HepG2 (cell line): ENCODE measurements around the gene TADA2B. TPM values are rescaled to one million over a fixed set of nuclear protein-coding genes. Genes with fewer than 3 reads are reported as not detected.

ENCODE experiments used
- AGO1 ChIP-seq: fragments of 200-400 bp; formaldehyde crosslinking; IDR thresholded peaks from 2 replicates; pipeline ENCODE4 v1.6.1; 2017; ENCODE audit warnings: mild to moderate bottlenecking, low read depth, low read length, moderate library complexity; ENCODE audit not compliant: poor library complexity, severe bottlenecking
- DPF2 ChIP-seq: sonication (generic); formaldehyde crosslinking; IDR thresholded peaks from 2 replicates; pipeline ENCODE4 v1.4.0; 2020; ENCODE audit warnings: mild to moderate bottlenecking, low read depth, missing genetic modification reagents, borderline replicate concordance
- KLF16 ChIP-seq, 2 experiments: sonication (generic) in 1 of 2; formaldehyde crosslinking in 1 of 2; IDR thresholded peaks; 2 replicates each; pipeline versions ENCODE4 v1.6.1 to v1.8.0; 2016 to 2023; ENCODE audit warnings: missing genetic modification reagents in 2 of 2, missing compliant biosample characterization in 1 of 2
- ONECUT2 ChIP-seq: sonication (generic); formaldehyde crosslinking; IDR thresholded peaks from 2 replicates; pipeline ENCODE4 v1.4.0; 2020; ENCODE audit warnings: missing genetic modification reagents
- RBM22 ChIP-seq: fragments of 200-400 bp; formaldehyde crosslinking; optimal IDR thresholded peaks from 2 replicates; pipeline ENCODE3; 2017; ENCODE audit warnings: mild to moderate bottlenecking, low read length, moderate library complexity
- ZNF570 ChIP-seq: sonication (generic); formaldehyde crosslinking; IDR thresholded peaks from 2 replicates; pipeline ENCODE4 v1.4.0; 2020; ENCODE audit warnings: mild to moderate bottlenecking, missing genetic modification reagents, borderline replicate concordance
- ZSCAN21 ChIP-seq: sonication (generic); formaldehyde crosslinking; IDR thresholded peaks from 2 replicates; pipeline ENCODE4 v1.8.0; 2022; ENCODE audit warnings: mild to moderate bottlenecking, missing genetic modification reagents, moderate library complexity, borderline replicate concordance
- ZSCAN29 ChIP-seq: sonication (generic); formaldehyde crosslinking; conservative IDR thresholded peaks from 2 replicates; pipeline ENCODE4 v1.4.0; 2020; ENCODE audit warnings: mild to moderate bottlenecking, missing genetic modification reagents
- polyA plus RNA-seq, 8 experiments: library from polyadenylated mRNA; depleted of rRNA in 3 of 8; stranded (reverse) in 7 of 8; unstranded in 1 of 8; fragments of >200 nt; fragmentation: Illumina TruSeq in 4 of 8; extraction: Trizol in 4 of 8; gene quantifications; 2 replicates each; pipeline versions ENCODE4 v1.2.1 to v1.2.3, GENCODE V29; 2011 to 2016; ENCODE audit warnings: low read depth in 4 of 8, missing spikeins in 1 of 8, mixed read lengths in 1 of 8; ENCODE audit not compliant: insufficient read depth in 1 of 8
- total RNA-seq, 5 experiments: library from RNA; depleted of rRNA; stranded (reverse); fragments of >200 nt; fragmentation: Illumina TruSeq; extraction: Trizol; gene quantifications; 2 replicates each; pipeline ENCODE4 v1.2.3, GENCODE V29; 2016; ENCODE audit warnings: low read depth in 1 of 5
- TF ChIP-seq, protein P1 (sequence below): sonication (generic); formaldehyde crosslinking; IDR thresholded peaks from 2 replicates; pipeline ENCODE4 v1.4.0; 2020; ENCODE audit warnings: missing genetic modification reagents
- TF ChIP-seq, protein P2 (sequence below): sonication (generic); formaldehyde crosslinking; IDR thresholded peaks from 2 replicates; pipeline ENCODE4 v1.4.0; 2020; ENCODE audit warnings: missing genetic modification reagents, mild to moderate bottlenecking, borderline replicate concordance

TADA2B gene
- total and polyA plus RNA-seq, 2 of the 13 experiments (the other 11 are each of a cell fraction or from before 2014, with no cell fraction given), result 4.6 to 8.9 TPM

DNA sequence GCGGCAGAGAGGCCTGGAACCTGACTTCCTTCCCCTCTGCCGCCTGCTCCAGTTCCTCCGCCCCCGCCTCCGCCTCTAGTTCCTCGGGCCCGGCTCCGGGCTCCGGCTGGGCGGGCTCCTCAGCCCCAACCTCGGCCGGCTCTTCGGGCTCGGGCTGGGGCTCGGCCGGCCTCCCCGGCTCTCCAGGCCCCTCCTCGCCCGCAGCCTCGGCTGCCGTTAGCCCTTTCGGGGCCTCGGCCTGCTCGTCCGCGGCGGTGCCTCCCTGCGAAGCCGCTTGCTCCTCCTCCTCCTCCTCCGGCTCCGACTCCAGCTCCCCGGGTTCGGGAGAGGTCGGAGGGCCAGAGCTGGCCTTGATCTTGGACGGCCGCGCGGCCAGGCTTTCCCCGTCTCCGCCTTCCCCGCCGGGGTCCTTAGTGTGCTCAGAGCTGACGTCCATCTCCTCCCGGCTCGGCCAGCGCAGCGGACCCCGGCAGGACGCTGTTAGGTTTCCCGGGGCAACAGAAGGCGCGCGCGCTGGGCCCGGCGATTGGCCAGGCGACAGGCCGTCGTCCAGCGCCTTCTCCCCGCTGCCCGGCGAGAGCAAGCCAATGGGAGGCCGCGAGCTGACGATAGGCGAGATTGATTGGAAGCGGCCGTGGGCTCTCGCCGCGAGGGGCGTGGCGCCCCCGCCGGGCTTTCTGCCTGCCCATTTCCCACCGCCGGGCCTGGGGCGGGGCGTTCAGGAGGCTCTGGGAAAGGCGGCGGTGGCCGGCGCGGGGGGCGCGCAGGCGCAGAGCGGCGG lies 479 bp upstream of the TADA2B start (continued):
- TF ChIP-seq ONECUT2 (CRISPR knock-in tag), result no peak
- TF ChIP-seq RBM22, result peak; percentile 78
- TF ChIP-seq ZSCAN29 (CRISPR knock-in tag), result no peak
- TF ChIP-seq, protein P1, sequence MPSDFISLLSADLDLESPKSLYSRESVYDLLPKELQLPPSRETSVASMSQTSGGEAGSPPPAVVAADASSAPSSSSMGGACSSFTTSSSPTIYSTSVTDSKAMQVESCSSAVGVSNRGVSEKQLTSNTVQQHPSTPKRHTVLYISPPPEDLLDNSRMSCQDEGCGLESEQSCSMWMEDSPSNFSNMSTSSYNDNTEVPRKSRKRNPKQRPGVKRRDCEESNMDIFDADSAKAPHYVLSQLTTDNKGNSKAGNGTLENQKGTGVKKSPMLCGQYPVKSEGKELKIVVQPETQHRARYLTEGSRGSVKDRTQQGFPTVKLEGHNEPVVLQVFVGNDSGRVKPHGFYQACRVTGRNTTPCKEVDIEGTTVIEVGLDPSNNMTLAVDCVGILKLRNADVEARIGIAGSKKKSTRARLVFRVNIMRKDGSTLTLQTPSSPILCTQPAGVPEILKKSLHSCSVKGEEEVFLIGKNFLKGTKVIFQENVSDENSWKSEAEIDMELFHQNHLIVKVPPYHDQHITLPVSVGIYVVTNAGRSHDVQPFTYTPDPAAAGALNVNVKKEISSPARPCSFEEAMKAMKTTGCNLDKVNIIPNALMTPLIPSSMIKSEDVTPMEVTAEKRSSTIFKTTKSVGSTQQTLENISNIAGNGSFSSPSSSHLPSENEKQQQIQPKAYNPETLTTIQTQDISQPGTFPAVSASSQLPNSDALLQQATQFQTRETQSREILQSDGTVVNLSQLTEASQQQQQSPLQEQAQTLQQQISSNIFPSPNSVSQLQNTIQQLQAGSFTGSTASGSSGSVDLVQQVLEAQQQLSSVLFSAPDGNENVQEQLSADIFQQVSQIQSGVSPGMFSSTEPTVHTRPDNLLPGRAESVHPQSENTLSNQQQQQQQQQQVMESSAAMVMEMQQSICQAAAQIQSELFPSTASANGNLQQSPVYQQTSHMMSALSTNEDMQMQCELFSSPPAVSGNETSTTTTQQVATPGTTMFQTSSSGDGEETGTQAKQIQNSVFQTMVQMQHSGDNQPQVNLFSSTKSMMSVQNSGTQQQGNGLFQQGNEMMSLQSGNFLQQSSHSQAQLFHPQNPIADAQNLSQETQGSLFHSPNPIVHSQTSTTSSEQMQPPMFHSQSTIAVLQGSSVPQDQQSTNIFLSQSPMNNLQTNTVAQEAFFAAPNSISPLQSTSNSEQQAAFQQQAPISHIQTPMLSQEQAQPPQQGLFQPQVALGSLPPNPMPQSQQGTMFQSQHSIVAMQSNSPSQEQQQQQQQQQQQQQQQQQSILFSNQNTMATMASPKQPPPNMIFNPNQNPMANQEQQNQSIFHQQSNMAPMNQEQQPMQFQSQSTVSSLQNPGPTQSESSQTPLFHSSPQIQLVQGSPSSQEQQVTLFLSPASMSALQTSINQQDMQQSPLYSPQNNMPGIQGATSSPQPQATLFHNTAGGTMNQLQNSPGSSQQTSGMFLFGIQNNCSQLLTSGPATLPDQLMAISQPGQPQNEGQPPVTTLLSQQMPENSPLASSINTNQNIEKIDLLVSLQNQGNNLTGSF (CRISPR knock-in tag), result no peak
- no peak; the same call in 1 of the 2 replicates for TF ChIP-seq ZSCAN21
- TF ChIP-seq AGO1, result no peak
- TF ChIP-seq, protein P2, sequence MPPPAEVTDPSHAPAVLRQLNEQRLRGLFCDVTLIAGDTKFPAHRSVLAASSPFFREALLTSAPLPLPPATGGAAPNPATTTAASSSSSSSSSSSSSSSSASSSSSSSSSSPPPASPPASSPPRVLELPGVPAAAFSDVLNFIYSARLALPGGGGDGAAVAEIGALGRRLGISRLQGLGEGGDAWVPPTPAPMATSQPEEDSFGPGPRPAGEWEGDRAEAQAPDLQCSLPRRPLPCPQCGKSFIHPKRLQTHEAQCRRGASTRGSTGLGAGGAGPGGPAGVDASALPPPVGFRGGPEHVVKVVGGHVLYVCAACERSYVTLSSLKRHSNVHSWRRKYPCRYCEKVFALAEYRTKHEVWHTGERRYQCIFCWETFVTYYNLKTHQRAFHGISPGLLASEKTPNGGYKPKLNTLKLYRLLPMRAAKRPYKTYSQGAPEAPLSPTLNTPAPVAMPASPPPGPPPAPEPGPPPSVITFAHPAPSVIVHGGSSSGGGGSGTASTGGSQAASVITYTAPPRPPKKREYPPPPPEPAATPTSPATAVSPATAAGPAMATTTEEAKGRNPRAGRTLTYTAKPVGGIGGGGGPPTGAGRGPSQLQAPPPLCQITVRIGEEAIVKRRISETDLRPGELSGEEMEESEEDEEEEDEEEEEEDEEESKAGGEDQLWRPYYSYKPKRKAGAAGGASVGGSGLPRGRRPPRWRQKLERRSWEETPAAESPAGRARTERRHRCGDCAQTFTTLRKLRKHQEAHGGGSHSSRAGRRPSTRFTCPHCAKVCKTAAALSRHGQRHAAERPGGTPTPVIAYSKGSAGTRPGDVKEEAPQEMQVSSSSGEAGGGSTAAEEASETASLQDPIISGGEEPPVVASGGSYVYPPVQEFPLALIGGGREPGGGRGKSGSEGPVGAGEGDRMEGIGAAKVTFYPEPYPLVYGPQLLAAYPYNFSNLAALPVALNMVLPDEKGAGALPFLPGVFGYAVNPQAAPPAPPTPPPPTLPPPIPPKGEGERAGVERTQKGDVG (CRISPR knock-in tag), result no peak
- 0 out of 4 replicates have a peak, but pooled peaks of 1 of the 2 experiments have one; percentile 21 for TF ChIP-seq KLF16 (CRISPR knock-in tag; IDR thresholded peaks at IDR 0.05)
- no peak for TF ChIP-seq ZNF570 (CRISPR knock-in tag)
- TF ChIP-seq DPF2 (CRISPR knock-in tag), result no peak
